Stimulated activated naive CD8-positive, alpha-beta T cell treated with anti-CD3 and anti-CD28 coated beads, Interleukin-15, amount 100 ng/mL, for 72 hours (primary cell): ENCODE measurements around the gene DDX56.

Source experiments
- ATAC-seq: fragments of 150-1000 bp; cut with Tn5 transposase; 2 replicates; pipeline ENCODE4 v1.10.0; 2021; ENCODE audit warnings: mild to moderate bottlenecking, moderate library complexity
- DNase-seq, 2 donors: peaks; one replicate each; pipeline ENCODE4 v3.0.0; 2021 to 2022
- H3K27ac Mint-ChIP-seq, 2 donors: one replicate each; pipeline ENCODE4 v1.8.0; 2022; ENCODE audit warnings: mild to moderate bottlenecking in 2 of 2, mixed read lengths in 2 of 2, moderate library complexity in 2 of 2
- H3K27me3 Mint-ChIP-seq: one replicate; pipeline ENCODE4 v1.8.0; 2022; ENCODE audit warnings: mixed read lengths
- H3K4me1 Mint-ChIP-seq: one replicate; pipeline ENCODE4 v1.8.0; 2022; ENCODE audit warnings: mild to moderate bottlenecking, mixed read lengths
- H3K4me3 Mint-ChIP-seq, 2 donors: one replicate each; pipeline ENCODE4 v1.8.0; 2022; ENCODE audit warnings: mild to moderate bottlenecking in 2 of 2, mixed read lengths in 2 of 2, moderate library complexity in 1 of 2
- H3K9me3 Mint-ChIP-seq, 2 donors: one replicate each; pipeline ENCODE4 v1.8.0; 2022; ENCODE audit warnings: mixed read lengths in 2 of 2

Gene DDX56

DNA sequence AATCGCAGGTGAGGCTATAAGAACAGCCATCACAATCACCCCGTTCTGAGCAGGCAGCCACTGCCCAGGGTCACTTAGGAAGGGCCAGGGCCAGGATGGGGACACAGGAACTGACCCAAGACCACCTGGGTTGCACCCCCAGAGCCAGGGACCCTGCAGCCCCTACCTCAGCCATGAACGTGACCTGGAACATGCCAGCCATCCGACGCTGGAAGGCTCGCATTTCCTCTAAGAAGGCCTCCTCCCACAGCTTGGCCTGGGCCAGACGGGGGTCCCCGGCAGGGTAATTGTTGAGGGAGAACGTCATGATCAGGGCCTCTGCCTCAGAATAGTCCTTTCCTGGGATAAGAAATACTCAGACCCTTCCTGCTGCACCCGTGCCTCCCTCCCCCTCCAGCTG is 37.6 kb downstream of the DDX56 start:
- no peaks in the 10 kb centered on the region for H3K9me3 Mint-ChIP-seq
- no peak overlapping the region for H3K27ac Mint-ChIP-seq
- DNase-seq (no peak), ATAC-seq (no peak)
- peaks cover 4% of the 10 kb centered on the region for H3K4me1 Mint-ChIP-seq
- H3K4me3 Mint-ChIP-seq: no peak overlapping the region
- no peaks in the 10 kb centered on the region for H3K27me3 Mint-ChIP-seq

- Mint-ChIP-seq H3K27ac (no peak overlapping the region), H3K27me3 (no peaks in the 10 kb centered on the region), H3K9me3 (no peaks in the 10 kb centered on the region), H3K4me1 (peaks cover 9% of the 10 kb centered on the region), H3K4me3 (no peak overlapping the region)
- no peak for DNase-seq
- no peak for ATAC-seq
These were observed 38.2 kb downstream of the DDX56 start for GRCh38 chr7:44535348-44536064.

DNA sequence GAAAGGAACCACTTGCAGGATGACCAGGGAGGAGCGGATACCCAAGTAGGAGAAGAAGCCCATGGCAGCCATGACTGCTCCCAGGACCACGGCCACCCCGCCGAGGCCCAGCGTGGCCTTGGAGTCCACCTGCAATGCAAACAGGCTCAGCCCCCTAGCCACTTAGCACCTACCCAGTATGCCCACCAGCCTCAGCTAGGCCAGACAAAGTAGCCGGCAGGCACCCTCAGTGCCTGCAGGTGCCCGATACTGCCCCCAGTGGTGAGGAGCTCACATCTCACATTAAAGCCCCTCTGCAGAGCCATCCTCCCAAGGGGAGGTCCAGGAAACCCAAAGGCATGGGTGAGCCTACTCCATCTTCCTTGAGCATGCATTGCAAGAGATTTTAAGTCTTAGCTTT is 39.2 kb downstream of the DDX56 start:
- Mint-ChIP-seq H3K27ac (no peak overlapping the region), H3K4me1 (peaks cover 9% of the 10 kb centered on the region)
- peak; percentile 51 to 54 for DNase-seq

GRCh38 chr7:44534087-44534486 is 39.6 kb downstream of the DDX56 start:
- H3K27ac Mint-ChIP-seq: no peak overlapping the region
- H3K9me3 Mint-ChIP-seq: no peaks in the 10 kb centered on the region
- H3K4me3 Mint-ChIP-seq: no peak overlapping the region
- H3K27me3 Mint-ChIP-seq: no peaks in the 10 kb centered on the region
- H3K4me1 Mint-ChIP-seq: peaks cover 9% of the 10 kb centered on the region
- ATAC-seq: no peak
- DNase-seq: no peak

More for the DNA sequence above, 39.2 kb downstream of the DDX56 start:
- no peak overlapping the region for H3K4me3 Mint-ChIP-seq
- no peaks in the 10 kb centered on the region for H3K27me3 Mint-ChIP-seq
- ATAC-seq: peak; percentile 84
- H3K9me3 Mint-ChIP-seq: no peaks in the 10 kb centered on the region

- Mint-ChIP-seq H3K4me1 (peaks cover 9% of the 10 kb centered on the region), H3K27ac (no peak overlapping the region), H3K9me3 (no peaks in the 10 kb centered on the region), H3K27me3 (no peaks in the 10 kb centered on the region), H3K4me3 (no peak overlapping the region)
- ATAC-seq (no peak), DNase-seq (no peak)
These were observed 40.2 kb downstream of the DDX56 start for GRCh38 chr7:44533301-44534055.

DNA sequence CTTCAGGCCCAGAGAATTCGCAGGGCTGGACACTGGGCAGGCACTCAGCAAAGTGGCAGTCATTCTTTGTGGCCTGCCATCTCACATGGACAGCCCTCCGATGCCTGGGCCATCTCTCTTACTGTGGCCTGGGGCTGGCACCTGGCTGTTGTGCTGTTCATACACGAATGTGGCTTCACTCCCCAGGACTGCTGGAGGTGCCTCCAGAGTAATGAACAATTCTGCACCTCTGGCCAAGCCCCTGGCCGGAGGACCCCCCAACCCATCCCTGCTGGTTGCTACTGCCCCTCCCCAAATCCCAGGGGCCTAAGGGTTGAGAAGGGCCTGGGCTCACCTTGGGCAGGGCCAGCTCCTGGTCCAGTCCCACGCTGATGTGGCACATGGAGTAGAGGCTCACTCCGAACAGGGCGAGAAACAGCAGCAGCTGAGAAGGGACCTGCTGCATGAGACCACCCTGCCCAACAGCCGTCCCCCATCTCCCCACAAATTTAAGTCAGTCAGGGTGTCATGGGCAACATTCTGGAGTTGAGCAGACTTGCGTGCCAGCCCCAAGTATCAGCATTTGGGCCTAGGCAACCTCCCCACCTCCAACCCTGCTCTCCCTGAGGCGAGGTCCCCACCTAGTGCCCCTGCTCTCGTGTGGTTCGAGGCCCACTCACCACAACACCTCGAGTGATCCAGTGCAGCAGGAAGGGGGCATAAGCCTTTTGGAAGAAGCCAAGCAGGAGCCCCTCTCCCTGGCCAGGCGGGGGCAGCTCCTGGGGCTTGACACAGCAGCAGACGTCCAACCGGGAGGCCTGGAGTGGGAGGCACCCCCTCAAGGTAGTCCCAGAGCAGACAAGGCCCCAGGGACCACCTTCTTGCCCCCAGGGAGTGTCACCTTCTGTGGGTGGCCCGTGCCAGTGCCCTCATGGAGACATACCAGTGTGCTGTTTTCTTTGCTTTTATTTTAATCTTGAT is 42.0 kb downstream of the DDX56 start:
- no peaks in the 10 kb centered on the region for H3K9me3 Mint-ChIP-seq
- H3K4me1 Mint-ChIP-seq: peaks cover 9% of the 10 kb centered on the region
- DNase-seq (no peak), ATAC-seq (no peak)
- no peaks in the 10 kb centered on the region for H3K27me3 Mint-ChIP-seq
- H3K27ac Mint-ChIP-seq: no peak overlapping the region
- H3K4me3 Mint-ChIP-seq: no peak overlapping the region

- H3K27me3 Mint-ChIP-seq: no peaks in the 10 kb centered on the region
- DNase-seq (no peak), ATAC-seq (no peak)
- H3K4me3 Mint-ChIP-seq: no peak overlapping the region
- H3K9me3 Mint-ChIP-seq: no peaks in the 10 kb centered on the region
- no peak overlapping the region for H3K27ac Mint-ChIP-seq
- peaks cover 9% of the 10 kb centered on the region for H3K4me1 Mint-ChIP-seq
These were observed 42.7 kb downstream of the DDX56 start for GRCh38 chr7:44530990-44531389.

DNA sequence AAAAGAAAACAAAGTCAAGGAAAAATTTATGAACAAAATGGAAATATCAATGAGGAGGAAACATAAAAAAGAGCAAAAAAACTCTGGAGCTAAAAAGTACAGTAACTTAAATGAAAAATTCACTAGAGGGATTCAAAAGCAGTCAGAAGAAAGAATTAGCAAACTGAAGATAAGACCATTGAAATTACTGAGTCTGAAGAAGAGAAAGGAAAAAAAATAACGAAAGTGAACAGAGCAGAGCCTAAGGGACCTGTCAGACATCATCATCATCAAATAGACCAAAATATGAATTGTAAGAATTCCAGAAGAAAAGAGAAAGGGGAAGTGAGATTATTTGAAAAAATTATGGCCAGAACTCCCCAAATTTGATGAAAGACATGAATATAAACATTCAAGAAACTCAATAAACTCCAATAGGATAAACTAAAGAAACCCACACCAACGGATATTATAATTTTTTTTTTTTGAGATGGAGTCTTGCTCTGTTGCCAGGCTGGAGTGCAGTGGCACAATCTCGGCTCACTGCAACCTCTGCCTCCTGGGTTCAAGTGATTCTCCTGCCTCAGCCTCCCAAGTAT is 48.8 kb downstream of the DDX56 start:
- H3K9me3 Mint-ChIP-seq: peaks cover 10 to 15% of the 10 kb centered on the region in 2 donors
- H3K4me3 Mint-ChIP-seq: no peak overlapping the region
- no peaks in the 10 kb centered on the region for H3K4me1 Mint-ChIP-seq
- no peak overlapping the region for H3K27ac Mint-ChIP-seq
- H3K27me3 Mint-ChIP-seq: peaks cover 9% of the 10 kb centered on the region
- DNase-seq (no peak), ATAC-seq (no peak)

- H3K27ac Mint-ChIP-seq: no peak overlapping the region
- no peak for DNase-seq
- peaks cover 9% of the 10 kb centered on the region for H3K27me3 Mint-ChIP-seq
- no peaks in the 10 kb centered on the region for H3K4me1 Mint-ChIP-seq
- no peak for ATAC-seq
- H3K4me3 Mint-ChIP-seq: no peak overlapping the region
- H3K9me3 Mint-ChIP-seq: peaks cover 10 to 15% of the 10 kb centered on the region in 2 donors
These were observed 51.4 kb downstream of the DDX56 start for GRCh38 chr7:44522315-44522714.

DNA sequence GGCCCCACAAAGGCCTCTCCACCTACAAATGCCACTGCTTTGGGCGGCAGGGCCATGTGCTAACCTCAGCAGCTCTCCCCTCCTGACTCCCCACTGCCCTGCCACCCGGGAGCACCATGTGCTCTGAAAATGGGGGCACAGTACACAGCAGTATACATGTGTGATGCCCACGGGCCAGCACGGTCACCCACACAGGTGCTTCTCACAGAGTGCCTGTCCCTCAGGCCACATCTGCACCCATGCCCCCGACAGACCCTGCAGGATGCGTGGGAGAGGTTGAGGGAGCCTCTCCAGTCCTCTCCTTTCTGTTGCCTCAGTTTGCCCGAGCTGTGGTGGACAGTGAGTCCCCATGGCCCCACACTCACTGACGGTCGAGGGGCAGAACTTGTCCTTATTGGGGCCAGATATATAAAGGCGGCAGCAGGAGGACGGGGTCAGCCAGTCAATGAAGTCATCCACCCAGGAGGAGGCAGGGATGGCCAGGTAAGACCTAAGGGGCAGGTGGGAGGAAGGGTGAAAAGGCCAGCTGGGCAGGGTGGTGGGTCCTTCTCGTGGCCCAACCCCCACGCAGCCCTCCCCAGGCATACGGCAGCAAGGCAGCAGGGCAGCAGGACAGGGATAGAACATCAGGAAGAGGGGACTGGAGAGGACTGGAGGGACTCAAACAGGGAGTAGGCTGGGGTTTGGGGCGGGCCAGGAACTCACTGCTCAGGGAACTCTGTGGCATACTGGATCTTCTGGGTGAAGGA is 52.2 kb downstream of the DDX56 start:
- Mint-ChIP-seq H3K27me3 (peaks cover 9% of the 10 kb centered on the region), H3K4me1 (no peaks in the 10 kb centered on the region), H3K27ac (no peak overlapping the region), H3K4me3 (no peak overlapping the region), H3K9me3 (peaks cover 10 to 15% of the 10 kb centered on the region in 2 donors)
- DNase-seq: no peak
- no peak for ATAC-seq

- ATAC-seq (no peak), DNase-seq (no peak)
- Mint-ChIP-seq H3K27ac (no peak overlapping the region), H3K4me3 (no peak overlapping the region), H3K9me3 (peaks cover 10 to 15% of the 10 kb centered on the region in 2 donors), H3K27me3 (peaks cover 9% of the 10 kb centered on the region), H3K4me1 (no peaks in the 10 kb centered on the region)
These were observed 53.1 kb downstream of the DDX56 start for GRCh38 chr7:44520574-44520973.

GRCh38 chr7:44519546-44519945 is 54.2 kb downstream of the DDX56 start:
- DNase-seq (no peak), ATAC-seq (no peak)
- H3K4me1 Mint-ChIP-seq: no peaks in the 10 kb centered on the region
- peaks cover 9% of the 10 kb centered on the region for H3K27me3 Mint-ChIP-seq
- H3K4me3 Mint-ChIP-seq: no peak overlapping the region
- peaks cover 5 to 9% of the 10 kb centered on the region in 2 donors for H3K9me3 Mint-ChIP-seq
- H3K27ac Mint-ChIP-seq: no peak overlapping the region

- no peak overlapping the region for H3K27ac Mint-ChIP-seq
- peaks cover under 1% of the 10 kb centered on the region in 2 donors for H3K9me3 Mint-ChIP-seq
- H3K4me1 Mint-ChIP-seq: no peaks in the 10 kb centered on the region
- DNase-seq (no peak), ATAC-seq (no peak)
- H3K27me3 Mint-ChIP-seq: peaks cover 9% of the 10 kb centered on the region
- H3K4me3 Mint-ChIP-seq: no peak overlapping the region
These were observed 54.9 kb downstream of the DDX56 start for GRCh38 chr7:44518761-44519160.

- H3K27ac Mint-ChIP-seq: no peak overlapping the region
- H3K27me3 Mint-ChIP-seq: peaks cover 12% of the 10 kb centered on the region
- no peak overlapping the region for H3K4me3 Mint-ChIP-seq
- no peaks in the 10 kb centered on the region for H3K9me3 Mint-ChIP-seq
- no peak for DNase-seq
- no peaks in the 10 kb centered on the region for H3K4me1 Mint-ChIP-seq
- no peak for ATAC-seq
These were observed 56.5 kb downstream of the DDX56 start for GRCh38 chr7:44517175-44517574.
